ENCODE results near the gene RREB1.
A peak's percentile ranks its signal among the peaks of the same experiment; 100 is the strongest.

The RREB1 gene

DNA sequence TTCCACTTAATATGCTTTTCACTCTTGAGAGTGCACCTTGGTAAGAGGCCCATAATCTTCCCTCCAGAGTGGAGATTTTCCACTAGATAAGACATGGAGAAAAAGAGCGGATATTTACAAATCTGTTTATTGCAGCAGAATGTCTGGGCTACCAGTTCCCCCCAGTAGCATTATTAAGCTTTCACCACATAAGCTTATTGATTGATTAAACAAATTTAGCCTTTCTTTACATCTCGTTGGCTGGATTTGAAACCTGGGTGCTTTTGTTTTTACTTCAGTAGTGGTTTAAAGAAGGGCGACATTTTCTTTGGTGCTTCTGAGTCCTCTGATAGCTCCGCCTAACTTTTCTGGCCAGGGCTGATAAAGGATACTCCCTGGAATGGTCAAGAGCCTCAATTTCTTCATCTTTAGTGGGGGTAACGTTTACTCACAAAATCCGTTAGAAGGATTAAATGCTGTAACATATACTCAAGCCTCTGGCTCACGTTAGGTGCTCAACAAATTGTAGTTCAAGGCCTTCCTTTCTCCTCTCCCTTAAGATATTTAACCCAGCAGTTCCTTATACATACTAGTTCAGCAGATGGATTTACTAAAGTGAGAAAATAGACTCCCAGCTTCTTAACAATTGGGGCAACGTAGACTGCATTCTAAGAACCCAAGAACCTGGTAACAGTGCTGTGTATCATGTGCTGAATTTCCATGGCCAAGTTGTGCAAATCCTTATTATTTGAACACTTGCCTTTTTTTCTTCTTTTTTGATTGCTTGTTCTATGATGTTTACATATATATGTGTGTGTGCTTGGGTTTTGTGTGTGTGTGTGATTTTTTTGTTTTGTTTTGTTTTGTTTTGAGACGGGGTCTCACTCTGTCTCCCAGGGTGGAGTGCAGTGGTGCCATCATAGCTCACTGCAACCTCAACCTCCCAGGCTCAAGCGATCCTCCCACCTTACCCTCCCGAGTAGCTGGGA lies 91.4 kb downstream of the RREB1 start:
- DNase-seq, result no peak

DNA sequence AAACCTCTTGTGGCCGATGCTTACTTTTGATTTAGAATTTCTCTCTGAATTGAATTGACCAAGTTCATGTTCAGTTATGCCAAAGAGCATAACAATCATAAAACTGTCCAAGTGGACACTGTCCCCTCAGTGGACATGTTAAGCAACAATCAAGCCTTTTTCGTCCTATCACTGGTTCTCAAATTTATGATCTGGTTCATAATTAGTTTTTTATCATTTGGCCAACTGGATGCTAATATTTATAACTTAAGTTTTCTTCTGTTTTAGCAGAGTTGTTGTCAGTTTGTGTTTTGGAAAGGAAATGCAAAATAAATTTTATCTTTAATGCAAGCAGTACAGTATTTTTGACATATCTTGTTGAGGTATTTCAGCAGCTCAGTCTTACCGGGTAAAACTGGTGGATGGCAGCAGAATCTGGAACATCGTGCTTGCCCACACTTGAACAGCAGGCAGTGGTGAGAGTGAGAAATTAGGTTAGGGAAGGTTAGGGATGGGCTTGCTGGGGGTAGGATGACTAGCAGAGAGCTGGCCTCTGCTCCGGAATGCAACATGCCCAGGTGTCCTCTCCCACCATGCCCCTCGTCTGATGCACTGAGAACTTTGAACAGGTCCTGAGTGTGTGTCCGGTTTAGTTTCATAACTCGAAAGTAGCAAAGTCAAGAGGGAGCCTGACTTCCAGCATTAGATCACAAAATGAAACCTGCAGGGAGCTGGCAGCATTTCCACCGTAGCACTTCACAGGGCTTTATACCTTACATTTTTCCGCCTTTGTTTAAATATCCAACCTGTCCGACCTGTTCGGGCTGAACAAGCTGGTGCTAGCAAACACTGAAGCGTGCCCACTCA lies 93.1 kb downstream of the RREB1 start:
- DNase-seq, result no peak

DNA sequence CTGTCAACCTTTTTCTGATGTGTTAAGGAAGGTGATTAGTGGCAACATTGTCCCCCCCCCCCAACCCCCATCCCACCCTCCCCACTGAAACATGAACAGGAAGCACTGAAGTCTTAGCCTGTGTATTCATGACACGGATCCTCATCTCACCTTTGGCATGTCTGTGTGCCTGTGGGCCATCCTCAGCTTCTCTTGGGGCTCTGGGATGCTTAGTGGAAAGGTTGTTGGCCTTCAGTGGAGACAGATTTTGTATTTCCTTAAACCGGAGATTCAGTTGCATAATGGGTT lies 93.6 kb downstream of the RREB1 start:
- DNase-seq, result no peak

DNA sequence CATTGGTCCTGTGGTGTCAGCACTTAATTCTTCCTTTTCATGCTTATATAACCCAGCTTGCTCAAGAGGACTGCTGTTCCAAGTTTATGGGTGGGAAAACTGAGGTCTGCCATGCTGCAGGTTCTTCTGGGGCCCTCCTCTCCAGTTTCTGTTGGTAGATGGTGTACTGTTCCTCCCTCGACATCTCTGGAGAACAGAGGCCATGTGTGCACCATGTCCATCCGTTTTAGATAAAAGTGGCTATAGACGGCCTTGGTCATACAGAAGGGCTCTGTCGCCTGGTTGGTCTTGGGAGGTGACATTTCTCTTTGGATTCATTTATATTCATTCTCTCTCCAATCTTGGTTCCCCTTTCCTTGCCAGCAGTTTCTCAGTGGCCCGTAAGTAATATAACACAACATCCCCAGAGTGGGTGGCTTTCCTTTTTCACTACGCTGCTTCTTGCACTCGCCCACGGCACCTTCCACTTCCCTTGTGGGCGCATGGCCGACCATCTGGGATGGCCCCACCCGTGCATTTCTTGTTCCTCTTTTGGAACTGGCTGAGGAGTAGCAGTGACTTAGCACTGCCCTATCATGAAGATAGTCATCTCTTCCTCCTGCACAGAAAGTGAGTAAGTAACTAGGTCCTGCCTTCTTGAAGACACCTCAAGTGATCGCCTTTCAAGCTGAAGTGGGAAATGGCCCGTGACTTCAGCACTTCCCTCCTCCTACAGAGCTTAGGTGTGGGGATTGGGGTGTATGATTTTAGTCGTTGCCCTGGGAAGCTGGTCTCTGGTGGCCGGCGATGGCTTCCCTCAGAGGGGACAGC lies 94.2 kb downstream of the RREB1 start:
- DNase-seq, result no peak

DNA sequence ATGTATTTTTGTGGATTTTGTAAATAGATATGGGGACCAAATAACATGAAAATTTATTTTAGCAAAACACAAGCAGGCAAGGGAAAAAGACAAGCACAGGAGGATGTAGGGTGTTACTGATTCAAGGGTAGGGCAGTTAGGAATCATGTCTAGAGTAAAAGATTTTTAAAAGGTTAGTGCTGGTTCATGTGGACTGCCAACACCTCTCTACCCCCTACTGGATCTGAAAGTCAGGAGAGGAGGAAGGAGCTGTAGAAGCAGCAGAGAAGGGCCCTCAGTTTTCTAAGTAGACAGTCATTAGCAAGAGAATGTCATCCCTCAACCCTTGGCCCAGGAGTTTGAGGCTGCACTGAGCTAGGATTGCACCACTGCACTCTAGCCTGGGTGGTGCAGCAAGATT lies 95.2 kb downstream of the RREB1 start:
- no peak for DNase-seq

DNA sequence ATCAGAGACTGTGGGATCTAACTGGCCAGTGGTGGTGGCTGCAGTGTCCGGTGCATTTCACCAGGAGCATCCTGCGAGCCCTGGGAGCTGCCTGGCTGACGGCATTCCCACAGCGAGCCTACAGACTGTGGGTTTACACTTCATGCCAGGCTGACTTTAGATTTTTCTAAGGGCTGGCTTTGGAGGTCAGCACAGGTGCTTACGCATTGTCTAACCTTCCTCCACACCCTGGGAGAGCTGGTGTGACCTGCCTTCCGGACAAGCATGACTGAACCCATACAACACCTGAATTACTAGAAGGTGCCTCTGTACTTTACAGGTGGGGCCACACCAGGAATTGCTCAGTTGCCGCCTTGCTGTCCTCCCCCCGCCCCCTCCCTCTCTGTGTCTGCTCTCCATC lies 96.2 kb downstream of the RREB1 start:
- DNase-seq, result no peak

DNA sequence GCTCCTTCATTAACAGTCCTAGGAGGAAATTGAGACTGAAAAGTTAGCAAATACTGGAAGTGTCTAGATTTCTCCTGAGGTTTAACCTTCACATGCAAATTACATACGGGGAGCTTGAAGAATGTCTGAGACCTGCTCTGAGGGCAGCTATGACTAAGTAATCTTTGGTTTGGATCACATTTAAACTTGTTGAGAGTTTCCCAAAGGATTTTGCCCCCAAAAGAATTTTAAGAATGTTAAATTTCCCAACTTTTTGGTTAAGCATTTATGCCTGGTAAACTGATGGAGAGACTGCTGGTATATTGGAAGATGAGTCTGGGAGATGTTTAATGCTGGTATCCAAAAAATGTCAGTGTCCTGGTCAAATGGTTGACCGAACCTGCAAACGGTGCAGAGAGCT lies 97.0 kb downstream of the RREB1 start:
- DNase-seq, result no peak

DNA sequence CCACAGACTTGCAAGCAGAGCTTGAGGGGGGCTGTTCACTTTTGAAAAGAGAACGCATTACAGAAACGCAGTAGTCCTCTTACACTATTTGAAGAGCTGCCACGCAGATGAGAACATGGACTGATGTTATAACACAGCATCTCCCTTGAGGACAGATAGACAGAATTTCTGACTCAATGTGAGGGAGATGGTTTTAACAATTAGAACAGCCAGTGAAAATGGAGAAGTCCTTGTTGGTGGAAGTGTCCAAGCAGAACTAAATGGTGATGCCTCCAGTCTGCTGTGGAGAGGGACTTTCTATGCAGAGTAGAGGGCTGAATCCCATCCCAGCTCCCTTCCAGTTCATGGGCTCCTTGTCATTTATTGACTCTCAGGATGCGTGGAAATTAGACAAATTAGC lies 100.0 kb downstream of the RREB1 start:
- DNase-seq, result no peak

DNA sequence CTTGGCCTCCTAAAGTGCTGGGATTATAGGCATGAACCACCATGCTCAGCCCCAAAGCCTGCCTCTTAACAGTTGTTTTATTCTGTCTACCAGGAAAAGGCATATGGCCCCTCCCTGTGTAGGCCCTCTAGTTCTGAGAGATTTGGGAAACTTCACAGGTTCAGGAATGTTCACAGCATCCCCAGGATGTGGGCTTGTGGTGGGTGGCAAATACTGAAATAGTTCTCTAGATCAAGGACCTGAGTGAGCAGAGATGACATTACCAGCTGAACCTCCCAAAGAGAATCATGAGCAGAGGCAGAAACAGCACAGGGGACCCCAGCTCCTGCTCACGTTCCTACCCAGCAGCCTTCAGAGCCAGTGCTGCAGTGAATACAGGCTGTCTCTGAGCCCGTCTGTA lies 105.7 kb downstream of the RREB1 start:
- no peak for DNase-seq

DNA sequence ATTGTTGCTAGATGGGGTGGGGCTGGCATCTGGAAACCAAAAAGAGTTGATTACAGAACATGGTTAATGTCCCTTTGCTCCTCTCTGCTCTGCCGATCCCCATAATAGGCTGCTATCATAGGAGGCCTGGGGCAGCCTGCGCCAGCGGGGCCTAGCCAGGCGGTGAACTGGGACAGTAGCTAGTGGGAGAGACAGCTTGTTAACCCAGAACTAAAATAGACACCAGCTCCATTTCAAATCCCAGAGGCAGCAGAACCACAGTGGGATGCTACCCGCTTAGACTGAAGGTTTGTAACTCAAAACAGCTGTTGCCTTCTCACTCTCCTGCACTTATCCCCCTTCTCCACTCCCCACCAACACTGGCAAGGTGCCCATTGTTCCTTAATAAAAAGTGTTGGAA lies 106.7 kb downstream of the RREB1 start:
- DNase-seq, result no peak

DNA sequence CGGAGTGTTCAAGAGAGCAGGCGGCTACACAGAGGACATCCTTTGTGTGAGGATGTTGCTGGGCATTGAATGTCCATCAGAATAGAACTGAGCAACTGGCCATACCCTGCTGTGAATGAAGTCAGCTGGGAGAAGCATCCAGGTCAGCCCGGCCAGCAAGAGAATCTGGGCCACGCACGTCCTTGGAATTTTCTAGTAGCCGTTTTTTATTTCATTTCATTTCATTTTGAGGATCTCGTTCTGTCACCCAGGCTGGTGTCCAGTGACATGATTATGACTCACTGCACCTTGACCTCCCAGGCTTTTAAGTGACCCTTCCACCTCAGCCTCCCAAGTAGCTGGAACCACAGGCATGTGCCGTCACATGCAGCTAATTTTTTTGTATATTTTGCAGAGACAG lies 107.4 kb downstream of the RREB1 start:
- DNase-seq, result no peak

DNA sequence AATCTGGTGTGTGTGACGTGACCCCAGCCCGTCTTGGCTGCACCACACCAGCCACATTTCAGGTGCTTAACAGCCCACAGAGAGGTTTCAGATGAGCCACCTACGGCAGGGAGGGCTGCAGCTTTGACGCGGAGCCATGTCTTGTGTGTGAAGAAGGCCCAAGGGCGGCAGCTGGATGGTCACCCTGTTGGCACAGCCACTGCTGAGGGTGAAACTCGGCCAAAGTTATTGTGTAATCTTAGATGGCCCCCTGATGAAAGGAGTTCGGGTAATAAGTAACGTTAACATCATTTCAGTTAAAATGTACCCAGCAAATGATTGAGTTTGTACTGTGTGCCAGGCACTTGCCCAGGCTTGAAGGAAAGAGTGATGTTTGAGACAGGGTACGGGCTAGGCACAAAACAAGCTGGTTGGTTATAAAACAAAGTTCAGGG lies 108.1 kb downstream of the RREB1 start:
- no peak for DNase-seq

DNA sequence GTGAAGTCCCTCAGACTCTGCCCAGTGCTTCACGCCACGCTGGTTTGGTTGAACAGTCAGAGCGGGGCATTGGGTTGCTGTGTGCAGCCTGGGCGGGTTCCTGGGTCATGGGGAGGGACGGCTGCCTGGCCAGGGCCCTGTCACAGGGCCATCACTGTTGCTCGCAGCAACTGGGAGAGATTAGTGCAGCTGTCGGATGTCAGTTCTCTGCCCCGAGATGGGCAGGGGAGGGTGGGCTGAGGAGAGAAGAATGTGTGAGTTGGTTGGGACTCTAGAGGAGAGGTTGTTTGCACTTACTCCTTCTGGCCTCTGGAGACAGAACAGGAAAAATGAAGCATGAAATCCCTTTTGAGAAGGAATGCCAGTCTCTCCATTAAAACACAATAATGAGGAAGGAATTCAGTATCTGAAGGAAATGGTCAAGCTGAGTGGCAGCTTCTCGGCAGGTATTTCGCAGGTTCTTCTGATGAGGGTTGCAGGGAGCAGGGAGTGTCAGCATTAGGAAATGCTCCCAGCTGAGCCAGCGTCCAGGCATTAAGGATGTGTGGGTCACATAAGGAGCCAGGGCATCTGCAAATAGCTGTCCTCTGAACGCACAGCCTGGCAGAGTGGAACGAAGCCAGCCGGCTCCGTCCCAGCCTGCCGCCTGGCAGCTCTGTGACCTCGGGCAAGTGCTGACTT lies 109.3 kb downstream of the RREB1 start:
- DNase-seq, result no peak

DNA sequence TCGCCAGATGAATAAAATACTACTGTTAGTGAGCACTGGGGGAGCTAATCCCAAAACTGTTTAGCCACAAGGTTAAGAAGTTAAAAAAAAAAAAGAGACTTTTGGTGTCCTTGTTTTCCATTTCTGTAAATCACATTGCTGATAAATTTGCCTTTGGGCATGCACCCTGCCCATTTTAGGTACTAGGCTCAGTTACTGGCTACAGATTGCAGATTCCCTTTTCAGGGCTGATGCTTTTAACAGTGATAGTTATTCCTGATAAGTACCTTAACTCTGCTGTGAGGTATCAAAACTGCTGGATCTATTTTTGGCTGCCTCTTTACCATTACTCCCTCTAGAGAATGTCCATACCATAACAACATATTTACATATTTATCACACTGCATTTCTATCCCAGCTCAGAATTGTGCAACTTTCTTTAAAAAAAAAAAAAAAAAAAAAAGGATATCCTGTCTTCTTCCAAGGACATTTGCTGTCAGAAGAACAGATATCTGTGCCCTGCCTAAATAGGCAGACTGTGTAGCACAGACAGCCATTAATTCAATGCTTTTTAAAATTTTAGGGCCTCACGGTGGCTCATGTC lies 110.7 kb downstream of the RREB1 start:
- DNase-seq, result no peak

DNA sequence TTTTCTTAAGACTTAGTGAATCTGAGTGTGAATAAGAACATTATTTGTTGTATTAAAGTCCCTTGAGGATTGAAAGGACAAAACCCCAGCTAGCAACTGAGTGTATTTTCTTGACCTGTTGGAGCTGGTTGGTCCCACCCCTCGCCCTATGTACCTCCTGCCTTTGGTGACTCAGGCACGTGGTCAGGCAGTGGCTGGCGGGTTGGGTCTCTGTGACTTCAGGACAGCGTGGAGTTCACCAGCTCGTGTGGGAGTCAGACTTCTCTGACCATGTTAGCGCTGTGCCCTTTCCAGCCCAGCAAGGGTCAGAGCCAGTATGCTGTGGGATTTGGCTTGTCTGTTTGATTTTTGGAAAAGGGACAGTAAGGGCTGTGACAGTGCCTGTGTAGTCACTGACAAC lies 111.5 kb downstream of the RREB1 start:
- DNase-seq, result peak; percentile 8

DNA sequence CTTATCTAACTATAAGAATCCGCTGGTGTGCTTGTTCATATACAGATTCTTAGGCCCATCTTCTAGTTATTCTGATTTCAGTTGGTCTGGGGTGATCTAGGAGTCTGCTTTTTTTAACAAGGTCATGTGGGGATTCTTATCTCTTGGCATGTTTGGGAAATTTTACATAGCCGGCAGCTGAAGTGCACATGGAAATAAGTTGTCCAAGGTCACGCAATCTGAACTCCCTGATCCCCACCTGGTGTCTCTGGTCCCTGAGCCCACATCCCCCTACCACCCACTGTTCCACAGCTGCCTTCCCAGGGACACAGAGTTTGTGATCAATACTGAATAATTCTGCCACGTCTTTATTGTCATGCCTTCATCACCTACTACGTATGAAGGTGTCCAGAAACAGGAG lies 114.4 kb downstream of the RREB1 start:
- DNase-seq, result no peak

DNA sequence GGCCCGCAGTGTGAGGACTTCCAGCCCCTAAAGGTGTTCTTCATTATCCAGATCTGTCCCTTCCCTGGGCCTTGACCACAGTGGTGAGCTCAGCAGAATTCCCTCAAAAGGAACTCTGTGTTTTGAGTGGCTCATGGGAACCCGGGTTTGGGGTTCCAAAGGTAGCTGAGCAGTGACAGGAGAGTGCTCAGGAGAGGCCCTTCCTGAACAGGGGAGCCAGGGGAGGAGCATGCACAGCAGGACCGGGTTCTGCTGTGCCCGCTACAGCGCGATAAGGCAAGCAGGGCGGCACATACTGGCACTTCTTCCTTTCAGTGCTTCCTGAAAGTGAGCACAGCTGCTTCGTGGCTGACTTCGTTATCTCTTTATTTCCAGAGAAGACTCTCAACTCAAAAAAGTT lies 117.0 kb downstream of the RREB1 start:
- no peak for DNase-seq

DNA sequence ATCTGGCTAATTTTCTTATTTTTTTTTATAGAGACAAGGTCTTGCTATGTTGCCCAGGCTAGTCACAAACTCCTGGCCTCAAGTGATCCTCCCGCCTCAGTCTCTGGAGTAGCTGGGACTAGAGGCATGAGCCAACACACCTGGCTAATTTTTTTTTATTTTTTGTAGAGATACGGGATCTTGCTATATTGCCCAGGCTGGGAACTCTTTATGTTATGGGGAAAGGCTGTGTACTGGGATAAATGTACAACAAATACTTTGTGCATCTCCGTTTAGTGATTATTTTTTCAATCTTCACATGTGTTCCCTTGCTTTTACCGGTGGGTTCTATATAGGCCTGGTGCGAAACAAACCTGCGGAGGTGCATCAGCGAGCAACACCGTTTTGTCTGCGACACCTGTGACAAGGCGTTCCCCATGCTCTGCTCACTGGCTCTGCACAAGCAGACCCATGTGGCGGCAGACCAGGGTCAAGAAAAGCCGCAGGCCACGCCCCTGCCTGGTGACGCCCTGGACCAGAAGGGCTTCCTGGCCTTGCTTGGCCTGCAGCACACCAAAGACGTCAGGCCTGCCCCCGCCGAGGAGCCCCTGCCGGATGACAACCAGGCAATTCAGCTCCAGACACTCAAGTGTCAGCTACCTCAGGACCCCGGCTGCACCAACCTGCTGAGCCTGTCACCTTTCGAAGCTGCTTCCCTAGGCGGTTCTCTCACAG lies 121.1 kb downstream of the RREB1 start:
- DNase-seq, result no peak

DNA sequence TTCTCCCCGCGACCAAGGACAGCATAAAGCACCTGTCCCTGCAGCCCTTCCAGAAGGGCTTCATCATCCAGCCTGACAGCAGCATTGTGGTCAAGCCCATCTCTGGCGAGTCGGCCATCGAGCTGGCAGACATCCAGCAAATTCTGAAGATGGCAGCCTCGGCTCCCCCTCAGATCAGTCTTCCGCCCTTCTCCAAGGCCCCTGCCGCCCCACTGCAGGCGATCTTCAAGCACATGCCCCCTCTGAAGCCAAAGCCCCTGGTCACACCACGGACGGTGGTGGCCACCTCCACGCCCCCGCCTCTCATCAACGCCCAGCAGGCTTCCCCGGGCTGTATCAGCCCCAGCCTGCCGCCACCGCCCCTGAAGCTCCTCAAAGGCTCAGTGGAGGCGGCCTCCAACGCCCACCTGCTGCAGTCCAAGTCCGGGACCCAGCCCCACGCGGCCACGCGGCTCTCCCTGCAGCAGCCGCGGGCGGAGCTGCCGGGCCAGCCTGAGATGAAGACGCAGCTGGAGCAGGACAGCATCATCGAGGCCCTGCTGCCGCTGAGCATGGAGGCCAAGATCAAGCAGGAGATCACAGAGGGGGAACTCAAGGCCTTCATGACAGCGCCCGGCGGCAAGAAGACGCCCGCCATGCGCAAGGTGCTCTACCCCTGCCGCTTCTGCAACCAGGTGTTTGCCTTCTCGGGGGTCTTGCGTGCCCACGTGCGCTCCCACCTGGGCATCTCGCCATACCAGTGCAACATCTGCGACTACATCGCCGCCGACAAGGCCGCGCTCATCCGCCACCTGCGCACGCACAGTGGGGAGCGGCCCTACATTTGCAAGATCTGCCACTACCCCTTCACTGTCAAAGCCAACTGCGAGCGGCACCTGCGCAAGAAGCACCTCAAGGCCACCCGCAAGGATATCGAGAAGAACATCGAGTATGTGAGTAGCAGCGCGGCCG lies 121.9 kb downstream of the RREB1 start:
- no peak for DNase-seq

DNA sequence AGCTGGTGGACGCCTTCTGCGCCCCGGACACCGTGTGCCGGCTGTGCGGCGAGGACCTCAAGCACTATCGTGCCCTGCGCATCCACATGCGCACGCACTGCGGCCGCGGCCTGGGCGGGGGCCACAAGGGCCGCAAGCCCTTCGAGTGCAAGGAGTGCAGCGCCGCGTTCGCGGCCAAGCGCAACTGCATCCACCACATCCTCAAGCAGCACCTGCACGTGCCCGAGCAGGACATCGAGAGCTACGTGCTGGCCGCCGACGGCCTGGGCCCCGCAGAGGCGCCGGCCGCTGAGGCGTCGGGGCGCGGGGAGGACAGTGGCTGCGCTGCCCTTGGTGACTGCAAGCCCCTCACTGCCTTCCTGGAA lies 122.5 kb downstream of the RREB1 start:
- no peak for DNase-seq
